Measurements from ENCODE around the gene THAP4. TPM values are rescaled to one million over a fixed set of nuclear protein-coding genes. Genes with fewer than 3 reads are reported as not detected.

THAP4 gene
- total and polyA plus RNA-seq, 2 of the 13 experiments (the other 11 are each of a cell fraction or from before 2014, with no cell fraction given) = 59.7 to 75.7 TPM

- TF ChIP-seq JARID2 (CRISPR knock-in tag; IDR thresholded peaks at IDR 0.05; ENCODE audit: insufficient replicate concordance) (no peak), ZNF12 (CRISPR knock-in tag; IDR thresholded peaks at IDR 0.05) (no peak), ETV5 (CRISPR knock-in tag; IDR thresholded peaks at IDR 0.05; ENCODE audit: borderline replicate concordance) (no peak), SOX6 (IDR thresholded peaks at IDR 0.05) (no peak), SOX6 (CRISPR knock-in tag; IDR thresholded peaks at IDR 0.05) (no peak), AHDC1 (CRISPR knock-in tag; IDR thresholded peaks at IDR 0.05; ENCODE audit: borderline replicate concordance) (no peak), ZNF784 (CRISPR knock-in tag; IDR thresholded peaks at IDR 0.05; ENCODE audit: borderline replicate concordance) (0 out of 2 replicates have a peak, but pooled peaks have one; percentile 59), CHCHD3 (CRISPR knock-in tag; IDR thresholded peaks at IDR 0.05) (no peak; the same call in 1 of the 2 replicates), PLSCR1 (CRISPR knock-in tag; IDR thresholded peaks at IDR 0.05; ENCODE audit: borderline replicate concordance) (no peak), MYNN (CRISPR knock-in tag; IDR thresholded peaks at IDR 0.05; ENCODE audit: low read depth) (no peak), TOE1 (CRISPR knock-in tag; IDR thresholded peaks at IDR 0.05) (no peak), GMEB1 (CRISPR knock-in tag; IDR thresholded peaks at IDR 0.05; ENCODE audit: borderline replicate concordance) (no peak; the same call in 1 of the 2 replicates), ZKSCAN1 (IDR thresholded peaks at IDR 0.05; ENCODE audit: low read length) (no peak), THAP8 (CRISPR knock-in tag; IDR thresholded peaks at IDR 0.05; ENCODE audit: borderline replicate concordance) (0 out of 2 replicates have a peak, but pooled peaks have one; percentile 11), FOSL1 (CRISPR knock-in tag; IDR thresholded peaks at IDR 0.05; ENCODE audit: borderline replicate concordance) (no peak), KDM2A (CRISPR knock-in tag; IDR thresholded peaks at IDR 0.05; ENCODE audit: borderline replicate concordance, low read depth) (peak; percentile 8; the same call in 1 of the 2 replicates), HNRNPH1 (optimal IDR thresholded peaks at IDR 0.05; ENCODE audit: low read depth, low read length) (no peak), SKI (IDR thresholded peaks at IDR 0.05; ENCODE audit: partially characterized antibody) (no peak), ZSCAN22 (CRISPR knock-in tag; IDR thresholded peaks at IDR 0.05) (no peak)
Observed at GRCh38 chr2:241560162-241560882, 76.6 kb downstream of the THAP4 start (continued).
